Left renal pelvis (tissue), 4 donors: ENCODE measurements around the gene SSUH2. TPM values are rescaled to one million over a fixed set of nuclear protein-coding genes. Genes with fewer than 3 reads are reported as not detected.
"Not testable (repeated sequence)": the region's sequence is repeated elsewhere in the genome, so short reads cannot be mapped to it uniquely, and the experiment has no call there.

ENCODE experiments used
- DNase-seq, 4 donors: peaks; one replicate each; pipeline ENCODE4 v3.0.0-alpha.2; 2013; ENCODE audit warnings: low read depth in 4 of 4, low spot score in 3 of 4
- polyA plus RNA-seq, 4 donors: library from polyadenylated mRNA; unstranded; fragments of 120-200 nt; gene quantifications; one replicate each; pipeline ENCODE4 v1.2.1, GENCODE V29; 2013; ENCODE audit not compliant: insufficient read length in 4 of 4

SSUH2 gene
- 1 to 10 TPM; 2.0 to 5.7 (median 4.2) TPM for polyA plus RNA-seq

GRCh38 chr3:8644748-8645390, at the start of gene SSUH2:
SSUH2 (minus strand) TSS chr3:8644798; CDS start chr3:8644758, 40 bp downstream.
- DNase-seq, result no peak

- not testable (repeated sequence) for DNase-seq
Observed at GRCh38 chr3:8691295-8691694, 46.7 kb upstream of the SSUH2 start.

GRCh38 chr3:8684992-8685391, 40.4 kb upstream of the SSUH2 start:
- not testable (repeated sequence) for DNase-seq

- DNase-seq, result not testable (repeated sequence)
Observed at GRCh38 chr3:8682850-8683574, 38.4 kb upstream of the SSUH2 start.

GRCh38 chr3:8681881-8682538, 37.4 kb upstream of the SSUH2 start:
- DNase-seq, result not testable (repeated sequence)

GRCh38 chr3:8681349-8681748, 36.8 kb upstream of the SSUH2 start:
- DNase-seq, result no peak

- DNase-seq, result not testable (repeated sequence)
Observed at GRCh38 chr3:8679817-8680553, 35.4 kb upstream of the SSUH2 start.

GRCh38 chr3:8678751-8679150, 34.2 kb upstream of the SSUH2 start:
- DNase-seq, result no peak

GRCh38 chr3:8677258-8677657, 32.7 kb upstream of the SSUH2 start:
- not testable (repeated sequence) for DNase-seq

GRCh38 chr3:8675591-8675990, 31.0 kb upstream of the SSUH2 start:
- not testable (repeated sequence) for DNase-seq

GRCh38 chr3:8673083-8673737, 28.6 kb upstream of the SSUH2 start:
- no peak for DNase-seq

GRCh38 chr3:8669019-8669418, 24.4 kb upstream of the SSUH2 start:
- DNase-seq, result no peak

- DNase-seq, result no peak
Observed at GRCh38 chr3:8668216-8668615, 23.6 kb upstream of the SSUH2 start.

- DNase-seq, result no peak
Observed at GRCh38 chr3:8667463-8668091, 23.0 kb upstream of the SSUH2 start.

- no peak for DNase-seq
Observed at GRCh38 chr3:8665407-8665896, 20.9 kb upstream of the SSUH2 start.

GRCh38 chr3:8663177-8664061, 18.8 kb upstream of the SSUH2 start:
- peak in 1 of 4 donors; percentile 60 for DNase-seq

- no peak for DNase-seq
Observed at GRCh38 chr3:8662594-8662993, 18.0 kb upstream of the SSUH2 start.

GRCh38 chr3:8660175-8661118, 15.8 kb upstream of the SSUH2 start:
- peak in 1 of 4 donors; percentile 31 for DNase-seq
